GM19043 (cell line): ENCODE data around the gene FBN1.
A peak's percentile ranks its signal among the peaks of the same experiment; 100 is the strongest.

Source experiments
- ATAC-seq: cut with Tn5 transposase; IDR thresholded peaks from one replicate; pipeline ENCODE4 v1.9.1; 2021; ENCODE audit warnings: low read depth; ENCODE audit not compliant: unreplicated experiment

The FBN1 gene

DNA sequence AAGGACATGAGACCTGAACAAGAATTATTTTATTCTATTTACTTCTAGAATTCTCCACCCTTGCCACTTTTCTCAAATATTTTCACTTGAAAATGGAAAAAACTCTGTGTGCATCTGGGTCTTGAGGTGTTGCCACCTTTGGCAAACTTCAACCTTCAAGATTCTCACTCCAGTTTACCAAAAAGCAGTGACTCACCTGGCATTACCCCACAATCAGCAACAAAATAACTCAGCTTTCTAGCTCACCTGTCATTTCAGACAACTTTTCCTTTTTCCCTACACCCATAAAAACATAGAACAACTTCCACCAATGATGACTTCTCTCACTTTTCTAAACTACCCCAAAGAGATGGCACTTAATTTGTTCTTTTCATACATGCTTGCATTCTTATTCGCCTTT lies 198.5 kb downstream of the FBN1 start:
- ATAC-seq: no peak

DNA sequence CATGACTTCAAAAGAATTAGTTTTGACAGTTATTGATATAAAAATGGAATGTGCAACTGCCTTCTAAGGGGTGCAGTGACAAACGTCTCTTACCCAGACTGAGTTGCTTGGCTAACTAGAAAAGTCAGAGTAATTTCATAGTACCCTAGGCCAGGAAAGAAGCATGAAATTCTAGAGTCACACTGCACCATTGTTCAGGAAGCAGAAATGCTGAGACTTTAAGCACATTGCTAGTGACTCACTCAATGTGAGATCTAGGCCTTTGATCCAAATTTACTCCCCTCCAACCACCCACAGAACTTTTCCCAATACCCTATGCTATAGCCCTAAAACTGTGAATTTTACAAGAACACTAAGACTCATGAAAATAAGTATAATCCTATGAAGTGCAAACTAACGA lies 203.5 kb downstream of the FBN1 start:
- ATAC-seq: no peak

DNA sequence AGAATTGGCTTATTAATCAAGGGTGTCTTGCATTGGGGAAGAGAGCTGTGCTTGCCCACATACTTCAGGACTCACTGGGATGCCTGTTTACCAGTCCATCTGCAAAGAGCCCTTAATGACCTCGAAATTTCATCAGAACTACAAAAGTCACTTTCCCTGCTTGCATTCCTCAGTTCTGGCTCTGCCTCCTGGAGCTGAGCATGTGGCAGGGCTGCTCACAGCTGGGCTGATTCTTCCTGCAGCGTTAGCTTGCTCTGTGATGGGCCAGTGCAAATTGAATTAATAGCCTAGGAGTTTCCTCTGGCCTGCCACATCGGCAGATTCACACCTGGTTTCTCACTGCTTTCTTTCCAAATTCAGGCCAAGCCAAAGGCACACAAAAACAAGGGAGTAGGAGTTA lies 205.4 kb downstream of the FBN1 start:
- ATAC-seq: no peak

DNA sequence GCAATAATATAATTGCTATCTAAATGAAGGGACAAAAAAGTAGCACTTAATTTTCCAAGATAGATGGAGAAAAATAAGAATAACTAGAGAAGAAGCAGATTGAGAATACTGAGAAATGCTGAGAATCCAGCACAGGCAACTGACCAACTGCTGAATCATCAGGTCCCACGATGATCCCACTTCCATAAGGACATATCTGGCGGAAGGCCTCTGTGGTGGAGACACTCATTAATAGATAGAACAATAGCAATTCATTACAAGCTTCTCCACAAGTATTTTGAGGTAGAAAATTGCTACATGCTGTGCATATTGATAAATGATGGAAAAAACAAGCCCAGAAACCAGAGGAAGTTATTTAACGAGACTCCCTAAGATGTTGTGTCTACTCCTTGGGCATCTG lies 208.3 kb downstream of the FBN1 start:
- no peak for ATAC-seq

DNA sequence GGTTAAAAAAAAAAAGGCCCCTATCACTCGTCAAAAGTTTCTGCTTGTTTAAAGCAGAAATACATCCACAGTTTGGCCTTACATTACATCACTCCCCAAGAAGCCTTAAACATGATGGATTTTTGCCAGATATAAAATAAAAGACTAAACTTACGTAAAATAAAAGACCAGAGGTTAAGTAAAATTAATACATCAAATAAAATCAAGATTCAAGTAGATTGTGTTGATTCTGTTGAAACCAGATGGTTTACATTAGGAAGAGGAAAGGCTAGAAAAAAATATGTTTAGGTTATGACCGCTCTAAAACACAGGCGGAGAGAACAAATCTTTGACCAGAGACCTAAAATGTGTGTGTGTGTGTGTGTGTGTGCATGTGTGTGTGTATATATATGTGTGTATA lies 210.2 kb downstream of the FBN1 start:
- no peak for ATAC-seq

DNA sequence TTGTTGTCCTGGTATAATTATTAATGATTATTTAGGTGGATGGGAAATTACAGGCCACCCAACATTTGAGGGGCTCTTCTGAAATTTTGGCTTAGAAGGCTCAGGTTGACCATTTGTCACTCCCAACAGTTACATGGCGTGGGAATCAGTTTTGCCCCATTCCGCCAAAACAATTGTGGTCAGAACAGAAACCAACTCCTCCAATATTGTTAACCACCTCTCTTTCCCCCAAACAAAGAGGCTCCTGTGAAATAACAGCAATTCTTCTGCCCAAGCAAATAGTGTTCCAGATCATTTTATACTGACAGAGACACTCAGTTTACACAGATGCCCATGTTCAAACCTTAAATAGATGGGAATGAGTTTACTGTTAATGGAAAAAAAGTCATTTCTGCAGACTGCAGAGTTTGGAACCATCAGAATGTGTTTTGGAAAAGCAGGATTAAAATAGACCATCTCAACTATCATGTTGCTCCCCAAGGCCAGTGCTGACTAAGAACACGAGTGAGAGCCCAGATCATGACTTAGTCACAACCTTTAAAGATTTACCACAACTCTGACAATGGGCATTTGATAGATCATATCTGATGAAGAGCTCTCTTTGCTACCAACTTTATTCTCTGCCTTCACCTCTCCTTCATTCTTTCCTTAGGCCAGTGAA lies 212.2 kb downstream of the FBN1 start:
- ATAC-seq: peak; percentile 59

DNA sequence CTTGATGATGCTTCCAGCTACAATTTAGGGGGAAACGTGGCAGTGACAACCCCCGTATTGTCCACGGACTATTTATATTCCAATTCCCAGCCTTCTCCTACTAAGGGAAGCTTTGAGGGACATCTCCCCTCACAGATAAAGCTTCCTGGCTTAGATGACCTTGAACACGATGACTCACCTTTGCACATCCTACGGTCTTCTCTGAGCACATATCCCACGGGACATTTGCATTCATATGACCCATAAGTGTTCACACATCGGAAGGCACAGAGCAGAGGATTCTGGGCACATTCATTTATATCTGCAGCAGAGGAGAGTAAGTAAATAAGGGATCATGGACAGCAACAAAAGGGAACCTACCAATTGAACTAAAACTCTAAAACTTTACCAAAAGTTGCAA lies 212.8 kb downstream of the FBN1 start:
- no peak for ATAC-seq

DNA sequence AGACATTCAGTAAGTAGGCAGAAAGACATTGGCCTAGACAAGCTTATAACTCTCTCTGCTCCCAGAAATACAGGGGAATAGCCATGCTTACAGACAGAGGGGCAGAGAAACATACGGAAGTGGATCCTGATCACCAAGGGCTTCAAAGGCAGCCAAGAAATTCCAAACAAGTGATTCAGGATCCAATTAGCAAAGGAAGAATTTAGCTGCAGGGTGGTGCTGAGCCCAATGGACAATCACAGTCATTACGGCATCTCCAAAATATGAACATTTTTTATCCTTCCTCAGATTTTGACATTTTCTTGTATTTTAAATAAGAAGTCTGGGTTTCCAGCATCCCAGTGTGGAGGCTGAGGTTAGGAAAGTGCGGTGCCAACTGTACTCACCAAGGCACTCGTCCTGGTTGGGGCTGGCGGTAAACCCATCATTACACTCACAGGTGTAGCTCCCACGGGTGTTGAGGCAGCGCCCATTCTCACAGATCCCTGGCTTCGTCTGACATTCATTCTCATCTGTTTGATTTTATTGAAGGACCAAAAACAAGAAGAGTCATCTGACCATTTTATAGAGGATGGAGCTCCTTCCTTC lies 217.5 kb downstream of the FBN1 start:
- ATAC-seq: no peak

DNA sequence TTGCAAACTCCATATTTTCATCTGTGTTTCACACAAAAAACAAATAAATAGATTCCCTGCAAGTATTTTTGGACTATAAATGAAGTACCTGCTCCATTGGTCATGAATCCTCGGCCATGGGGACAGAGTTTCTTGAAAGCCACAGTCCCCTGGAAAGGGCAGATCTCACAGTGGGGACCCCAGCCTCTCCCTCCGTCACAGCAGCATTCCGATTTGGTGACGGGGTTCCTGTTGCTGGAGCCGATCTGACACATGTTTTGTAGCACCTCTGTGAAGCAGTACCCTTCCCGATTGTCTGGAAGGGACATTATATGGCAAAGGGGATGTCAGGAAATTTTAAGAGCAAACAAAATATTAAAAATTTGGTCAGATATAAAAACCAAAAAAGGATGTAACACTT lies 218.0 kb downstream of the FBN1 start:
- ATAC-seq: no peak

DNA sequence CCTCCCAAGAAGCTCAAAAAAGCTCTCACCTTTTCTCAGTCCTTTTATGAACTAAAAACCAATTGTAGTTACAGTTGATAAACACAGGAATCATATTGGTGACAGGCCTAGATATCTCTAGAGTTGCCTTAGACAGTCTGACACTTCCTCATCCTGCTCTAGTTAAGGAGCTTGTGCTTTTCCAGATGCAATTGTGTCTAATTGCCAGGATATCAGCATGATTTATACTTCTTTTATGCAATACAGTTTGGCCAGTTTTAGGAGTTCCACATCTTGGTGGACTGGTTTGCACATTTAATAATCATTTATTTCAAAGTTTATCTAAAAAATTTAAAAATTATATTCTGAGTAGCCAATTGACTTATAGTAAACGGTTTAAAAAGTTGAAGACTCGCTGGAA lies 218.6 kb downstream of the FBN1 start:
- ATAC-seq: no peak

DNA sequence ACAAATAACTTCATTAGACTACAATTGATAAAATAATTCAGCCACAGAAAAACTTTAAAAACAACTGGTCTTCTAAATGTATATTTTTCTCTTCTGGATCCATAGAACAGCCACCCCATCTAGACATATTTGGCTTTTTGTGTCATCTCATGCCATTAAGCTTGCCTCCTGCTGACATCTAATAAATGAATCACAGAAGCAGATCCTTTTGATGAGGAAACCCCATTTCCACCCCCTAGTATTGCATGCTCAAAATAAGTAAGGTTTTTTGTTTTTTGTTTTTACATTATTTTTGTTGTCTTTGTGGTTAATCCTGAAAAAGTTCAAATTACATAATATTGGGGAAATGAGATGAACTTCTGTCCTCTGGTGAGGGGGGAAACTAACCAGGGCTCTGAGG lies 219.5 kb downstream of the FBN1 start:
- no peak for ATAC-seq

DNA sequence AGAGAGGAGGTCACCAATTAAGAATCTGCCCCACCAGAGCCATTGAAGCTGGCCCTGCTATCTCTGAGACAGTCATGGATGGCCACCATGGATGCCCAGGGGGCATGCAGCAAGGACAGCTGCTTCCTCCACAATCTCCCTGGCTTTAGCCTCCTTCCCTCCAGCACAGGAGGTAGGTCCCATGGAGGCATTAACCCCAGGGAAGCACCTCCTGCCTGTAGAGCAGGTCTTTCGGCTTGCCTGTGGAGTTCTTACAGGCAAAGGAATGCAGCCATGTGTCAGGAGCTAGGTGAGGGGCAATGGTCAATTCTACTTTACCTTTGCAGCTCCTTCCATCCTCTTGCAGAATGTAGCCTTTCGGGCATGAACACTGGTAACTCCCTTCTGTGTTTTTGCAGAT lies 220.5 kb downstream of the FBN1 start:
- no peak for ATAC-seq

DNA sequence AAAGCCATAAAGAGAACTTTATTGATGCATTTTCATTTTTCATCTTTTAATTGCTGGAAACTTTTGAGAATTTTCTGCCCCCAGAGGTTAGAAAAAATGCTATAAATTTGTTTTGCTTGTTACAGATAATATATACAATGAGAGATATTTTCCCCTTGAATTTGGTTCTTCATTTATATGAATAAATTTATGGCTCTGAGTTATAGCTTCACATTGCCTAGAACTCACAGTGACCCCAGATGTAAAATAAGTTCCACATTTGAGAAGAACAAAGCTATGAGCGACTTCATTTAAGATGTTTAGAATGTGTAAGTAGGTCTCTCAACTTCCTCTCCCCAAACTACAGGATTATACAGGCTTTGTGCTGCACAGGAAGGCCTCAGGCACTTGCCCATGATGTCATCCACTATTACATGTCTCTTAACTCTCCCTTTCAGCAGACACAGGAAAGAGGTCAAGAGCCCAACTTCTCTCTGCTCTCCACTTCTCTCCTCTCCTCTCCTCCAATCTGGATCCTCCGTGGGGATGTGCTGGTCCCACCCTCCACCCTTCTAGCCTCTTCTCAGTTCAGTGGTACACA lies 221.5 kb downstream of the FBN1 start:
- no peak for ATAC-seq

DNA sequence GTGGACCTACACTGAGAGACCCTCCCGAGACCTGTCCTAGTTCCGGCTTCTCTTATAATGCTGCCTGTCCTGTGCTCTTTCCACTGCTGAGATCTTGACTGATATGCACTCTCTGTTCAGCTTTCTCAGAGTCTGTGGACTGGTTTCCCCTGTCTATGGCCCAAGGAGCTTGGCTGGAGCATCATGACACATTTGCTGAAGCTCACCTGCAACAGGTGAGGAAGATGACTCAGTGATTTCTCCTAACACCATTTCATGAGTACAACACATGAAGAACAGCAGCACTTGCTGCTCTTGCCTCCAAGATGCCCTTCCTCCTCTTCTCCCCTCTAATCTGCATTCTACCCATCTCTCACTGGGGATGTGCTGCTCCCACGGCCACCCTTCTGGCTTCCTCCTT lies 222.2 kb downstream of the FBN1 start:
- ATAC-seq: no peak

DNA sequence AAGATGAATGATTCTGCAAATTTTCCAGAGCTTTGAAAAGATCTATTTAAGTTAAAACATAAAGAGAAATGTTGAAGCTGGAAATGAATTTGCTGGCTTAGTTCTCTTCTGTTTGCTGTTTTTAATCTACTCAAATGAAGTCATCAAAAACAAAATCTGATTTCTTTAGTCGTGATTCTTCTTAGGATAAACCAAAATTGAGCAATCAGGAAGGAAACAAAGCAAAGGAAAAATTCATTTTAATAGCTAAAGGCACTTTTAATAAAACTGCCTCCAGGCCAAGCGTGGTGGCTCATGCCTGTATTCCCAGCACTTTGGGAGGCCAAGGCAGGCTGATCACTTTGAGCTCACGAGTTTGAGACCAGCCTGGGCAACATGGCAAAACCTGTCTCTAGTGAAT lies 223.1 kb downstream of the FBN1 start:
- ATAC-seq: no peak

DNA sequence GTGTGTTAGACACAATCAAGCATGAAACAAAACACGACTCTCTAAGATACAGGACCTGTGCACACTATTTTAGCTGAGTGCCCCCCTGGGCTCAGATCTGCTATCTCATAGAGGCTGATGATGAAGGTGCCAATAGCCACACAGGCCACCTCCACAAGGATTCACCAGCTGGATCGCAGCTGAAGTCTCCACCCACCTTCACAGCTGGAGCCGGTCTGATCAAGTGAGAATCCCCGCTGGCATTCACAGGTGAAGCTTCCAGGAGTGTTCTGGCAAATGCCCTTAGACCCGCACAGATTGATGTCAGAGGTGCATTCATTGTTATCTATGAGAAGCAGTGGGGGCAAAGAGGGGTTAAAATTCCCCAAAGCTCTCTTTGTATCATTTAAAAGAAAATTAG lies 224.1 kb downstream of the FBN1 start:
- ATAC-seq: no peak

DNA sequence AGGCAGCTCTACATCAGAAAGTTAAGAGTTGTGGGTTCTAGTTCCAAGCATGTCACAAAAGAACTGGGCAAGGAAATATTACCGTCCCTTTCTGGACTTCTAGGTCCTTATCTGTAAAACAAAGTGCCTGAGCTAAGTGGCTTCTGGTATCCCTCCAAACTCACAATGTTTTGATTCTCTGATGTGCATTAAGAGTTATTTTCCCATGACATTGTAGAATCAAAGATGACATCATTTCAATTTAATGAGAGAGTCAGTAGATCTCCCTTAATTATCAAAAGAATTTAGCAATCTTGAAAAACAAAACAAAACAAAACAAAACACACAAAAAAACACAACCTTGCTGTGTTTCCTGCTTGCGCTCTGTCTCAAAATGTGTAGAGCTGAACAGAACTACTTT lies 225.6 kb downstream of the FBN1 start:
- no peak for ATAC-seq

DNA sequence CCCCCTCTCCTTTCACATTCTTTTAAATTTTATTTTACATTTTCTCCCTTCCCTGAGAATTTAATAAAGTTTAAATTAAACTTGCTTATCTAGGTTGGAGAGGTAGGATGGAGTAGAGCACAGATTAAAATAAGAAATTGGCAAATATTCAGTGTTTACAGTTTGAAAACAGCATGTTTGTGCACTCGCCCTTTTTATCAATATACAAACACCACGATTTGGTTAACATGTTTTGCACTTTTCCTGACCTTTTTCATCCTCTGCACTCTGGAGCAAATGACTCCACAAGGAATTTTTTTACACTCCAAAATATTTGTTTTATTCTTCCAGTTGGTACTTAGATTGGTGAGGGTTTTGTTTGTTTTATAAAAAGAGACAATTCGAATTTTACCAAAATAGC lies 227.2 kb downstream of the FBN1 start:
- no peak for ATAC-seq

DNA sequence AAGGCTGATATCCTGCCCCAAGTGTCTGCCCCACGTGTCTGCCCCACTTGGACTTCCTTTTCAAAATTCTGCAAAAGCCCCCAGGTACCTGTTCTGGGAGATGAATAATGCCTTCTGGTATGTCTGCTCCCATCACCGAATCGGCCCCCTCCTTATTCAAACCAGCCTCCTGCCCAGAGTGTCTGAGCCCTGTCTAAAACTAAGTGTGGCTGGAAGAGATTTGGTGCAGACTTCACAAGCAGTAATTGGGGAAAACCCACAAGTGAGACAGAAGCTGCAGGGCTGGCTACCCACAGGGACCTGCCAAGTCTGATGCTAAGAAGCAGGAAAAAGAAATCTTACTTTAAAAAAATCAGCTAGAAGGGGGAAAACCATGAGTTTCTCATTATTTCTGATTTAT lies 229.2 kb downstream of the FBN1 start:
- no peak for ATAC-seq

DNA sequence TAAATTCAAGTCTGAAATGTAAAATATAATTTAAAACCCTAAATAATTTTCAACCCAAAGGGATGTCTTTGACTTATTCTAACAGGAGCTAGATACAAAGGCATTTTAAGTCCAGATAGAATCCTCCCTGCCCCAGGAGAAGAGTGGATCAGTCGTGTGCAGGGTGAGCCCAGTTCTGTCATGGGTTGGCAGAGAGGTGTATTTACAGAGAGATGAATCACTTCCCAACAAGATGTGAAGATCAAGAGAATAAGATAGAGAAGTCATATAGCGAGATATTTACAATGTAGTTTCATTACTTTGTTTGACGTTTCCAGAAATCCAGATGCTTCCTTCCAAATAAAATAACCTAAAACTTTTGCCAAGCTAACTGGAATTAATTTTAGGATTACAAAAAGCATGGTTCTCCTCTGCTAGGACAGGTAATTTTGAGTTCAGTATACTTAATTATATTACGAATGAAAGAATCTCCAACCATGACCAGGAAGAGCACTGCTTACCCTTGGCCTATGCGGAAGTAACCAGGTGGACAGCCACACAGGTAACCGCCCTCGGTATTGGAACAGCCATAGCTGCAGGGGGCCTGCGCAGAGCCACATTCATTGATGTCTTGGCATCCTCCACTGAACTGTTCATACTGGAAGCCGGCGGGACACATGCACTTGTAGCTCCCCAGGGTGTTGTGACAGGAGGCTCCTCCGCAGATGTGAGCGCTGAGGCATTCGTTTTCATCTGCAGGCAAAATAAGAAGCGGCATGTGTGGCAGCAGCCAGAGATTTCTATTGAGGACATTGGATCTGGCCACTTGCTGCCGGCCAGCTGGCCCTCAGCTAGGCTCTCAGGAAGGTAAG lies 230.2 kb downstream of the FBN1 start:
- no peak for ATAC-seq

DNA sequence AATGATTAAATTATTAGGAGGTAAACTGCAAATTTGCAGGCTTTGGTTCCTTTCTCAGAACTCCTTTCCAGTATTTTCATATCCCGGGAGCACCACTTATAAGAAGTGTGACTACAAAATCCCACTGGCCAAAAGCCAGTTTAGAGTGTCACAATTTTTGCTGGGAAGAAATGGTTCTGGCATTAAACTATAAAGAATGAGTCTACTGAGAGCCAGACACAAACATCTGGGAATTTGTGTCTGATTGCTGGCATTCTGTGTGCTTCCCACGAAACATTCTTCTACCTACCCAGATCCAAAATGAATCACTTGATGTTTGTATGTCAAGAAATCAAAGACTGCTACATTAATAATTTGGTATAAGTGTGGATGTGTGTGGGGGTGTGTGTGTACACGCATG lies 231.5 kb downstream of the FBN1 start:
- no peak for ATAC-seq

DNA sequence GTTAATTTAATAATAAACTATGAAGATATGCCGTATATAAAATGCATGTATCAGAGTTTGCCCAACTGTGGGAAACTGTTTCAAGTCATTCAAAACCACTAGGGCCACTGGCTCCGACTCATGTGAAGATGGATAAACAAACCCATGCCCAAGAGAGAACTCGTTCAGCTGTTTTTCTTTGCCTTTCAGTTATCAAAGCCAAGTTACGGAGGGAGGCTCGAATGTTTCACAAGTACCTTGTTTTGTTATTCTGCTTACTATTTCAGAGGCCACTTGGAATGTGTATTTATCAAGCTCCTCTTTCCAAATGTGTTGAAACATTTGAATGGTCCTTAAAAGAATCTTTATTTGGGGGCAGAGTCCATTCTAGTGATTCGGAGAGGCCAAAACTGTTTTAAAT lies 232.2 kb downstream of the FBN1 start:
- no peak for ATAC-seq
